ENCODE measurements around the gene NCAM2.

The NCAM2 gene

GRCh38 chr21:21163904-21164303 is 165.7 kb downstream of the NCAM2 start:
- Mint-ChIP-seq H3K36me3 (no peaks in the 10 kb centered on the region), H3K4me1 (no peaks in the 10 kb centered on the region), H3K27me3 (peaks cover 1% of the 10 kb centered on the region), H3K27ac (no peak overlapping the region), H3K9me3 (no peaks in the 10 kb centered on the region), H3K4me3 (no peak overlapping the region)

GRCh38 chr21:21165063-21165645 is 166.9 kb downstream of the NCAM2 start:
- Mint-ChIP-seq H3K4me1 (no peaks in the 10 kb centered on the region), H3K27me3 (peaks cover 1% of the 10 kb centered on the region), H3K36me3 (no peaks in the 10 kb centered on the region), H3K9me3 (no peaks in the 10 kb centered on the region), H3K27ac (no peak overlapping the region), H3K4me3 (no peak overlapping the region)

GRCh38 chr21:21174676-21175075 is 176.5 kb downstream of the NCAM2 start:
- no peaks in the 10 kb centered on the region for H3K36me3 Mint-ChIP-seq
- no peaks in the 10 kb centered on the region for H3K4me1 Mint-ChIP-seq
- H3K4me3 Mint-ChIP-seq = no peak overlapping the region
- no peak overlapping the region for H3K27ac Mint-ChIP-seq
- H3K27me3 Mint-ChIP-seq = no peaks in the 10 kb centered on the region
- no peaks in the 10 kb centered on the region for H3K9me3 Mint-ChIP-seq

- H3K4me3 Mint-ChIP-seq = no peak overlapping the region
- H3K27me3 Mint-ChIP-seq = no peaks in the 10 kb centered on the region
- H3K27ac Mint-ChIP-seq = no peak overlapping the region
- no peaks in the 10 kb centered on the region for H3K36me3 Mint-ChIP-seq
- H3K9me3 Mint-ChIP-seq = no peaks in the 10 kb centered on the region
- H3K4me1 Mint-ChIP-seq = no peaks in the 10 kb centered on the region
Measured at GRCh38 chr21:21175798-21176334, 177.7 kb downstream of the NCAM2 start.

- no peaks in the 10 kb centered on the region for H3K4me1 Mint-ChIP-seq
- no peaks in the 10 kb centered on the region for H3K27me3 Mint-ChIP-seq
- no peaks in the 10 kb centered on the region for H3K9me3 Mint-ChIP-seq
- no peak overlapping the region for H3K4me3 Mint-ChIP-seq
- no peak overlapping the region for H3K27ac Mint-ChIP-seq
- no peaks in the 10 kb centered on the region for H3K36me3 Mint-ChIP-seq
Measured at GRCh38 chr21:21177353-21177986, 179.3 kb downstream of the NCAM2 start.

- no peaks in the 10 kb centered on the region for H3K27me3 Mint-ChIP-seq
- no peaks in the 10 kb centered on the region for H3K4me1 Mint-ChIP-seq
- no peaks in the 10 kb centered on the region for H3K9me3 Mint-ChIP-seq
- no peaks in the 10 kb centered on the region for H3K36me3 Mint-ChIP-seq
- H3K27ac Mint-ChIP-seq = no peak overlapping the region
- no peak overlapping the region for H3K4me3 Mint-ChIP-seq
Measured at GRCh38 chr21:21179619-21180298, 181.6 kb downstream of the NCAM2 start.

- H3K4me1 Mint-ChIP-seq = no peaks in the 10 kb centered on the region
- no peak overlapping the region for H3K27ac Mint-ChIP-seq
- H3K4me3 Mint-ChIP-seq = no peak overlapping the region
- H3K36me3 Mint-ChIP-seq = no peaks in the 10 kb centered on the region
- H3K9me3 Mint-ChIP-seq = no peaks in the 10 kb centered on the region
- H3K27me3 Mint-ChIP-seq = no peaks in the 10 kb centered on the region
Measured at GRCh38 chr21:21182401-21183010, 184.3 kb downstream of the NCAM2 start.

- H3K27me3 Mint-ChIP-seq = no peaks in the 10 kb centered on the region
- no peaks in the 10 kb centered on the region for H3K36me3 Mint-ChIP-seq
- H3K4me1 Mint-ChIP-seq = no peaks in the 10 kb centered on the region
- H3K9me3 Mint-ChIP-seq = no peaks in the 10 kb centered on the region
- no peak overlapping the region for H3K27ac Mint-ChIP-seq
- H3K4me3 Mint-ChIP-seq = no peak overlapping the region
Measured at GRCh38 chr21:21183092-21183491, 184.9 kb downstream of the NCAM2 start.

- H3K36me3 Mint-ChIP-seq = no peaks in the 10 kb centered on the region
- H3K27me3 Mint-ChIP-seq = no peaks in the 10 kb centered on the region
- peaks cover 4% of the 10 kb centered on the region for H3K9me3 Mint-ChIP-seq
- no peak overlapping the region for H3K4me3 Mint-ChIP-seq
- no peaks in the 10 kb centered on the region for H3K4me1 Mint-ChIP-seq
- no peak overlapping the region for H3K27ac Mint-ChIP-seq
Measured at GRCh38 chr21:21184771-21185528, 186.7 kb downstream of the NCAM2 start.

GRCh38 chr21:21187579-21187978 is 189.4 kb downstream of the NCAM2 start:
- H3K9me3 Mint-ChIP-seq = peaks cover 4% of the 10 kb centered on the region
- H3K4me1 Mint-ChIP-seq = no peaks in the 10 kb centered on the region
- H3K27me3 Mint-ChIP-seq = no peaks in the 10 kb centered on the region
- H3K4me3 Mint-ChIP-seq = no peak overlapping the region
- H3K36me3 Mint-ChIP-seq = no peaks in the 10 kb centered on the region
- no peak overlapping the region for H3K27ac Mint-ChIP-seq

GRCh38 chr21:21188513-21189195 is 190.4 kb downstream of the NCAM2 start:
- Mint-ChIP-seq H3K27me3 (no peaks in the 10 kb centered on the region), H3K4me3 (no peak overlapping the region), H3K9me3 (peaks cover 4% of the 10 kb centered on the region), H3K36me3 (no peaks in the 10 kb centered on the region), H3K27ac (no peak overlapping the region), H3K4me1 (no peaks in the 10 kb centered on the region)

- H3K9me3 Mint-ChIP-seq = no peaks in the 10 kb centered on the region
- H3K27me3 Mint-ChIP-seq = no peaks in the 10 kb centered on the region
- no peak overlapping the region for H3K4me3 Mint-ChIP-seq
- no peaks in the 10 kb centered on the region for H3K36me3 Mint-ChIP-seq
- no peak overlapping the region for H3K27ac Mint-ChIP-seq
- no peaks in the 10 kb centered on the region for H3K4me1 Mint-ChIP-seq
Measured at GRCh38 chr21:21195417-21195943, 197.3 kb downstream of the NCAM2 start.

GRCh38 chr21:21196087-21196486 is 197.9 kb downstream of the NCAM2 start:
- Mint-ChIP-seq H3K4me3 (no peak overlapping the region), H3K9me3 (no peaks in the 10 kb centered on the region), H3K36me3 (no peaks in the 10 kb centered on the region), H3K4me1 (no peaks in the 10 kb centered on the region), H3K27me3 (no peaks in the 10 kb centered on the region), H3K27ac (no peak overlapping the region)

- Mint-ChIP-seq H3K27ac (no peak overlapping the region), H3K9me3 (no peaks in the 10 kb centered on the region), H3K27me3 (no peaks in the 10 kb centered on the region), H3K36me3 (no peaks in the 10 kb centered on the region), H3K4me1 (no peaks in the 10 kb centered on the region), H3K4me3 (no peak overlapping the region)
Measured at GRCh38 chr21:21196848-21197247, 198.6 kb downstream of the NCAM2 start.

Measured in activated naive CD4-positive, alpha-beta T cell treated with anti-CD3 and anti-CD28 coated beads, Interleukin-2, amount 50 U/mL, for 24 hours (primary cell).